GM12865 (cell line): Measurements from ENCODE around the gene PACS1.
A peak's percentile ranks its signal among the peaks of the same experiment; 100 is the strongest.

Experiments
- DNase-seq: peaks from one replicate; pipeline ENCODE4 v3.0.0; 2010; ENCODE audit warnings: low read depth
- H3K4me3 ChIP-seq: 2 replicates; pipeline ENCODE4 v1.5.1; 2011; ENCODE audit warnings: mild to moderate bottlenecking, low read depth, low read length, control low read depth
- TF ChIP-seq, protein P1 (sequence below): IDR thresholded peaks from 2 replicates; pipeline ENCODE4 v1.5.1; 2011; ENCODE audit warnings: low read length, control low read depth, low read depth, inconsistent platforms; ENCODE audit not compliant: insufficient read depth; ENCODE audit errors: missing control alignments

The PACS1 gene

DNA sequence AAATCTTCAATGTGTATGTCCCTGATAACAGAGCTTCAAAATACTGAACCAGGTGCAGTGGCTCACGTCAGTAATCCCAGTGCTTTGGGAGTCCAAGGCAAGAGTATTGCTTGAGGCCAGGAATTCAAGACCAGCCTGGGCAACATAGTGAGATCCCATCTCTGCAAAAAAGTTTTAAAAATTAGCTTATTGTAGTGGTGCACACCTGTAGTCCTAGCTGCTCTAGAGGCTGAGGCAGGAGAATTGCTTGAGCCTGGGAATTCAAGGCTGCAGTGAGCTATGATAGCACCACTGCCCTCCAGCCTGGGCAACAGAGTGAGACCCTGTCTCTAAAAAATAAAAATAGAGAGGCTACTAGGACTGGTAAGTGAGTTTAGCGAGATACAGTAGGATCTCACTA lies 84.0 kb downstream of the PACS1 start:
- no peak overlapping the region for H3K4me3 ChIP-seq
- DNase-seq, result no peak
- TF ChIP-seq, protein P1, sequence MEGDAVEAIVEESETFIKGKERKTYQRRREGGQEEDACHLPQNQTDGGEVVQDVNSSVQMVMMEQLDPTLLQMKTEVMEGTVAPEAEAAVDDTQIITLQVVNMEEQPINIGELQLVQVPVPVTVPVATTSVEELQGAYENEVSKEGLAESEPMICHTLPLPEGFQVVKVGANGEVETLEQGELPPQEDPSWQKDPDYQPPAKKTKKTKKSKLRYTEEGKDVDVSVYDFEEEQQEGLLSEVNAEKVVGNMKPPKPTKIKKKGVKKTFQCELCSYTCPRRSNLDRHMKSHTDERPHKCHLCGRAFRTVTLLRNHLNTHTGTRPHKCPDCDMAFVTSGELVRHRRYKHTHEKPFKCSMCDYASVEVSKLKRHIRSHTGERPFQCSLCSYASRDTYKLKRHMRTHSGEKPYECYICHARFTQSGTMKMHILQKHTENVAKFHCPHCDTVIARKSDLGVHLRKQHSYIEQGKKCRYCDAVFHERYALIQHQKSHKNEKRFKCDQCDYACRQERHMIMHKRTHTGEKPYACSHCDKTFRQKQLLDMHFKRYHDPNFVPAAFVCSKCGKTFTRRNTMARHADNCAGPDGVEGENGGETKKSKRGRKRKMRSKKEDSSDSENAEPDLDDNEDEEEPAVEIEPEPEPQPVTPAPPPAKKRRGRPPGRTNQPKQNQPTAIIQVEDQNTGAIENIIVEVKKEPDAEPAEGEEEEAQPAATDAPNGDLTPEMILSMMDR, result no peak

DNA sequence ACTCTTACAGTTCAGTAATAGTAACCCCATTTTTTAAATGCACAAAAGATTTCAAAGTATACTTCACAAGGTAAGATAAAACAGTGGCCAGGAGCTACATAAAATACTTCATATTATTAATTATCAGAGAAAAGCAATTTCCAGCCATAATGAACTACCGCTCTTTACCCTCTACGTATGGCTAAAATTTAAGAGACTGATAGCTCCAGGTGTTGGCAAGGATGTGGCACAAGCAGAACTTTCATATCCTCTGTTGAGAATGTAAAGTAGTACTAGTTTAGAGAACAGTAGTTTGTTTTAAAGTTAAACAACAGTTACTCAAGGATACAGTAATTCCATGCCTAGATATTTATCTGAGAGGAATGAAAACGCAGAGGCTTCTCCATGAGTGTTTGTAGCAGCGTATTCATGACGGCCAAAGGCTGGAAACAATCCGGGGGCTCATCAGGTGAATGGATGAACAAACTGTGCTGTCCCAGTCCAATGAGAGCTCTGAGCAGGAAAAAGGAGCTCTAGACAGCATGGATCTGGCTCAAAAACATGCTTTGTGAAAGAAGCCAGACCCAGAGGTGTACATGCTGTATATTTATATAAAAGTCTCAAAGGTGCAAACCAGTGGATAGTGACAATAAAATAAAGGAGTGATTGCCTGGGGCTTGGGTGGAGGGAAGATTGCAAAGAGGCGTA lies 85.5 kb downstream of the PACS1 start:
- TF ChIP-seq, protein P1, result no peak
- no peak for DNase-seq
- H3K4me3 ChIP-seq, result no peak overlapping the region

DNA sequence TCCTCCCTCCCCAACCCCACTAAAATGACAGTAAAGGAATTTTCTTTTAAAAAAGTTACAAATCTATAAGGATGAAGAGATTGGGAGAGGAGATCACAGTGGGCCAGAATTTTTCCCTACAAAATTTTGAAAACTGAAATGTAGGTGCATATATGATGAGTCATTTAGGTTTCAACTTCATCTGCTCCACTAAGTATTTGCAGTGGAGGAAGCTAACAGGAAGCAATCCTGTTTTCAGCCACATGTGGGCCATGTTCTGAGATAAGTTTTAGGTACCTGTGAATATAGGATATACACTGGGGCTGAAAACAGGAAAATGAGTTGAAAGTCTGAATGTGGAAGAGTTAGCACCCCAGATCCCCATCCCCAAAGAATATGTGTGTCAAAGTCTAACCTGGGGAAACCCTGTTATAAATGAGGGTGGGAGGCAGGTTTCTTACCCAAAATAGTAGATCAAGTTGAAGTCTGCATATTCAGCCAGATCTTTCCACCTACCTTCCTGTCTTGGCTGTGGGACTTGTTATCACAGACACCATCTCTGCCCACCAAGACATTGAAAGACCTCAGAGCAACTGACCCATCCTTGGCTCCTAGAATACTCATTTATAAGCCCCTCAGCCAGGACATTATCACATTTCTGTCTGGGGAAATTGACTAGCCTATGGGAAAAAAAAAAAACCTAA lies 87.3 kb downstream of the PACS1 start:
- peak; percentile 65 for DNase-seq
- TF ChIP-seq, protein P1, result peak; percentile 2
- no peak overlapping the region for H3K4me3 ChIP-seq

DNA sequence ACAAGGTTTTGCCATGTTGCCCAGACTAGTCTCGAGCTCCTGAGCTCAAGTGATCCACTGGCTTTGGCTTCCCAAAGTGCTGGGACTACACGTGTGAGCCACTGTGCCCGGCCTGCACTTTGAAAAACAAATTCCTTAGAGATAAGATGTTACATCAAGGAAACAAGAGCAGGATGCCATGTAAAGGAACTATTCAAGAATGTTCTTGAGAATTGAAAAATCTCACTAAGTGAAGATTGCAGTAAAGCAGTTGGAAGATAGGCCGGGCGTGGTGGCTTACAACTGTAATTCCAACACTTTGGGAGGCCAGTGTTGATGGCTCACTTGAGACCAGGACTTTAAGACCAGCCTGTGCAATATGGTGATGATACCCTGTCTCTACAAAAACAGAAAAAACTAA lies 88.1 kb downstream of the PACS1 start:
- TF ChIP-seq, protein P1, result no peak
- no peak for DNase-seq

DNA sequence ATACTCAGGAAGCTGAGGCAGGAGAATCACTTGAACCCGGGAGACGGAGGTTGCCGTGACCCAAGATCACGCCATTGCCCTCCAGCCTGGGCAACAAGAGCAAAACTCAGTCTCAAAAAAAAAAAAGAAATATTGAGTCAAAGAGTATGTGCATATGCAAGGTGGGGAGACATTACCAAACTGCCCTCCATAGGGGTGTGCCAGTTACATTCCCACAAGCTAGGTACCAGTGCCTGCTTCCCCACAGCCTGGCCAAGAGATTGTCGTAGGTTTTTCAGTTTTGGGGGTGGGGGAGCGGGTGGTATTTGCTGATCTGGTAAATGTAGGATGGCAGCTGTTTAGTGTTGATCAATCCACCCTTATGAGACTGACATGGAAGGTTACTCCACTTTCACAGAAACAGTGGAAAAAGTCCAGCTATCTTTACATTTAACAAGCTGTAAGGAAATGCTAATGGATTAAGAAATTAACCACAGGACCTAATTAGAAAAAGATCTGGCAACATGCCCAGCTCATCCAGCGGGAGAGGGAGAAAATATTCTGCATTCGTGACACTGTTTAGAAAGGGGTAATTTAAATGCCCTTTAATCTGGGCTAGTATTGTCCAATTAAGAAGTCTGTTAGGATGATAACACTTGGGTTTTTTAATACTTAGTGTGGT lies 89.4 kb downstream of the PACS1 start:
- H3K4me3 ChIP-seq, result no peak overlapping the region
- TF ChIP-seq, protein P1, result no peak
- DNase-seq, result no peak

More for the DNA sequence above, 88.1 kb downstream of the PACS1 start:
- no peak overlapping the region for H3K4me3 ChIP-seq

DNA sequence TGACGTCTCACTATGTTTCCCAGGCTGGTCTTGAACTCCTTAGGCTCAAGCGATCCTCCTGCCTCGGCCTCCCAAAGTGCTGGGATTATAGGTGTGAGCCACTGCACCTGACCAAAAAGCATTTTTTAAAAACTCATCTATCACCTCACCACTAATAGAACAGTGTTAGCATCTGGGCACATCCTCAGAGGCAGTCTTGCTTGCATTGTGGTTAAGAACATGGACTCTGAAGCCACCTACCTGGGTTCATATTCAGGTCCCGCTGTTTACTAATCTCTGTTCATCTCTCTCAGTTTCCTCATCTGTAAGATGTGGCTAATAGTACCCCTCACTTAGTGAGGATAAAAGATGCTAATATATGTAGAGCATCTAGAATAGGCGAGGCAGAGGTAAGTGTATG lies 90.6 kb downstream of the PACS1 start:
- TF ChIP-seq, protein P1, result no peak
- no peak overlapping the region for H3K4me3 ChIP-seq
- peak; percentile 37 for DNase-seq

DNA sequence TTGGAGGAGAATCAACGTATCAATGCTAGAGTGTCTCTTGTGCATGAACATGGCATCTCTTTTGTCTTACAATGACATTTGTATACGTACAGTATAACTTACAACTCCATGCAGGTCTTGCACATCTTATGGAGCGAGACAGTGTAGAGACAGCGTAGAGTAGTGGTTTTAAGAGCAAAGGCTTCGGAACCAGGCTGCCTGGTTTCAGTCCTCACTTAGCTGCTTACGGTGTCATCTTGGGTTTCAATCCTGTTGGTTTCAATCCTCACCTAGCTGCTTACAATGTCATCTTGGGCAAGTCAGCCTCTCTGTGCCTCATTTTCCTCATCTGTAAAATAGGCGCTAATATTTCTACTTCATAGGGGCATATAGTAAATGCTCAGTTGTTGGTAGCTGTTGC lies 98.2 kb downstream of the PACS1 start:
- no peak overlapping the region for H3K4me3 ChIP-seq
- TF ChIP-seq, protein P1, result no peak
- DNase-seq, result no peak
